HG02973 (cell line): ENCODE data around the gene NDUFAF7.
"Not testable (repeated sequence)": the region's sequence is repeated elsewhere in the genome, so short reads cannot be mapped to it uniquely, and the experiment has no call there.

Experiments used
- ATAC-seq: cut with Tn5 transposase; IDR thresholded peaks from one replicate; pipeline ENCODE4 v1.9.1; 2021; ENCODE audit warnings: moderate library complexity; ENCODE audit not compliant: unreplicated experiment

The NDUFAF7 gene, protein sequence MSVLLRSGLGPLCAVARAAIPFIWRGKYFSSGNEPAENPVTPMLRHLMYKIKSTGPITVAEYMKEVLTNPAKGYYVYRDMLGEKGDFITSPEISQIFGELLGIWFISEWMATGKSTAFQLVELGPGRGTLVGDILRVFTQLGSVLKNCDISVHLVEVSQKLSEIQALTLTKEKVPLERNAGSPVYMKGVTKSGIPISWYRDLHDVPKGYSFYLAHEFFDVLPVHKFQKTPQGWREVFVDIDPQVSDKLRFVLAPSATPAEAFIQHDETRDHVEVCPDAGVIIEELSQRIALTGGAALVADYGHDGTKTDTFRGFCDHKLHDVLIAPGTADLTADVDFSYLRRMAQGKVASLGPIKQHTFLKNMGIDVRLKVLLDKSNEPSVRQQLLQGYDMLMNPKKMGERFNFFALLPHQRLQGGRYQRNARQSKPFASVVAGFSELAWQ

DNA sequence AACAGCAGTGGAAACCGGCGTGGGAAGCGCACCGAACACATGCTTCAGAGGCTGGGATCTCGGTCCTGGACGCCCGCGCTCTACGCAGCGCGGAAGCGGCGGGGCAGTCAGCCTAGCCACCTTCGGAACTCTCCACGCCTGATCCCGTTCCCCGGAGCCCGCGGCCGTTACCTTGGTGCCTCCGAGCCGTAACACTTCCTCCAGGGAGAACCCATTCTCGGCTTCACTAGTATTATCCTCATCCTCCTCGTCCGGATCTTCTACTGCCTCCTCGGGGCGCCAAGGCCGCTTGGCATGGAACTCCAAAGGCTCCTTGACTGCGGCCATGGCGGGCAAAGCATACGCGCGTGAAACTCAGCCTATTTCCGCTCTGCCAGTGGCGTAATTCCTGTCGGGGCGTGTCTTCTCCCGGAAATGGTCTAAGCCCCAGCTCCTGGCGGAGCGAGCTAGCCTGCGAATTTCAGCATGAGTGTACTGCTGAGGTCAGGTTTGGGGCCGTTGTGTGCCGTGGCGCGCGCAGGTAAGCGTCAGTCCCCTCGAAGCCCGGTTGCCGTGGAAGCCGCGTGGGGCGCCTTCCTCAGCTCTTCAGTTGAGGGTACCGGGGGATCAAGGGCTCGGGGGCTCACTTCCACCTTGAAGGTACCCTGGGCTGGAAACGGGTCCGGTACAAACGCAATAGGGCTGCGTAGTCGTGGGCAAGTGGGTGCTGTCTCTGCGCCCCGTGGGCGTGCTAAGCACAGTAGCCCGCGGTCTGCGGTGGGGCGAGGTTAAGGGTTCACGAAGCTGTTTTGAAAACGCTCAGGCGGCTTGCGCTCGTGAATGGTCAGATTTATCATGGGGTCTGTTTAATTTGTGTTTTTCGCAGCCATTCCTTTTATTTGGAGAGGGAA is at the start of gene NDUFAF7, which contains the start of gene CEBPZ:
Gene NDUFAF7 (plus strand): TSS at position 418 of the 890 bp plus-strand sequence. CDS start 48 bp downstream, at position 466.
Gene CEBPZ (minus strand): TSS at position 356 of the 890 bp plus-strand sequence. CDS start 29 bp downstream, at position 327.
- ATAC-seq, result peak; percentile 90

DNA sequence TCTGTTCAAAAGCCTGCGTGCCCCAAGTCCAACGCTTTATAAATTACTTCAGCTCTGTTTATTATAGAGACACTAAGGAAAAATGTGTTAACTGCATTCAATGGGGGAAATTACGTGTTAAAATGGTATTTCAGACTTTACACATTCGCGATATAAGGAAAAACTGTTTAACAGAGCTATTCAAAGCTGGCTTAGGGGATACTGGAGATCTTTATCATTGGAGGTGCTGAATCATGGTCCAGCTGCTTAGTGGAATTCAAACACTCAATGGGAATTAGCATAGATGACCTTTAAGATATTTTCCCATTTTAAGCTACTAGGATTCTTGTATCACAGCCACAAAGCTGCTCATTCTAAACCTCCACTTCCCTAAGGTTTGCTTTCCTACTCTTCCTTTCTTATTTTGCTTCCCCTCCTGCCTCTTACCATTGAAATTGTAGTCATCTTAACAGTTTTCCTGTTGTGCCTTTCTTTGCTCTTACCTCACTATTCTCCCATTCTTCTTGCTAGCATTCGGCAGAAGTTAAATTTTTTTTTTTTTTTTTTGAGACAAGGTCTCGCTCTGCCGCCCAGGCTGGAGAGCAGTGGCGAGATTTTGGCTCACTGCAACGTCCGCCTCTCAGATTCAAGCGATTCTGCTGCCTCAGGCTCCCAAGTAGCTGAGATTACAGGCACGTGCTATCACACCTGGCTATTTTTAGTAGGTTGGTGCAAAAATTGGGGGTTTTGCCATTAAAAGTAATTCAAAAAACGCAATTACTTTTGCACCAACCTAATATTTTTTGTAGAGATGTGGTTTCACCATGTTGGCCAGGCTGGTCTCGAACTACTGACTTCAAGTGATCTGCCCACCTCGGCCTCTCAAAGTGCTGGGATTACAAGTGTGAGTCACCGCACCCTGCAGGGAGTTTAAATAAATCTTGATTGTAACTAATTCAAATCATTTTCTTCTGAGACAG is 49.5 kb upstream of the NDUFAF7 start:
- no peak for ATAC-seq

DNA sequence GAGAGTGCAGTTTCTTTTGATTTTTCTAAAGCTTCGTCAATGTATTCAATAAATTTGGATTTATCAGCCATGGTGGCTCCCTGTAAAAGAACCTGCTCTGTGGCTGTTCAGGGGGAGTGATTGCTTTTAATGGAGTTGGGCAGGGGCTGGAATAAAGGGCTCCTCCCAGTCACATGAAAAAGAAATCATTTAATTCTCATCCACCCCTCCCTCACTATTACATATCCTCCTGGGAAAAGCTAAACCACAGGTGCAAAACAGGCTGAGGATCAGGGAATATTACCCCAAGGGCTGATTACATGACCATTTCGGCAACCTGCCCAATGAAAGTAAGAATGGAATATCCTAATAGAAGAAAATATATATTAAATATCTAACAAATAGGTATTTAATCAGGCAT is 42.9 kb upstream of the NDUFAF7 start, which contains the start of gene SULT6B1:
Gene SULT6B1 (minus strand): TSS at position 101 of the 400 bp plus-strand sequence. CDS start 30 bp downstream, at position 71.
- ATAC-seq, result no peak

DNA sequence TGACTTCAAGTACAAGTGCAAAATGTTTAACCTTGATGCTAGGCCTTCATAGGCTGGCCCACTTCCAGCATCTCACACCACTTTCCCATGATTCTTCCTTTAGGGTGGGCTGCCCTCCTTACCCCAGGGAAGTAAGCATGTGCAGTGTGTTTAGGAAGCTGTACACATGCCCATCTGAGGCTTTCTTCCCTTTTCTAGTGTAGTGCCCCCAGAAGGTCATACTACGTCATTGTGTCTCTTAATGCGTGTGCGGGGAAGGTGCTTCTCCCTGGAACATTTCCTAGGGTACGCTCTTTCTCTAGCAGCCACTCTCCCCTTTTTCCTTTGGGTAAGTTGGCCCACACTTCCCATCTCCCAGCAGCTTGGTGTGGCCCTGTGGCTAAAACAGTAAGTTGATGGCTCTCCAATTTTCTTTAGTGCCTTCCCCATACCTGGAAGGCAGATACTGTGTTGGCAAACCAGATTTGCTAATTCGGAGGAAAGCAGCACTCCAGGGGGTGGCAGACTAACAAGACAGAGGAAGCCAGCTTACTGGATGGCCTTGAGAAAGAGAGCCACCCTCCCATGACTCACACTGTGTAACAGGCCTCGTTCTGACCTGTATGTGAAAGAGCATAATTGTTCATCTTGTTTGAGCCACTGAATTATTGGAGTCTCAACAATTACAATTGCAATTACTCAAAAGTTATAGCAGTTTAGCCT is 41.9 kb upstream of the NDUFAF7 start:
- no peak for ATAC-seq

DNA sequence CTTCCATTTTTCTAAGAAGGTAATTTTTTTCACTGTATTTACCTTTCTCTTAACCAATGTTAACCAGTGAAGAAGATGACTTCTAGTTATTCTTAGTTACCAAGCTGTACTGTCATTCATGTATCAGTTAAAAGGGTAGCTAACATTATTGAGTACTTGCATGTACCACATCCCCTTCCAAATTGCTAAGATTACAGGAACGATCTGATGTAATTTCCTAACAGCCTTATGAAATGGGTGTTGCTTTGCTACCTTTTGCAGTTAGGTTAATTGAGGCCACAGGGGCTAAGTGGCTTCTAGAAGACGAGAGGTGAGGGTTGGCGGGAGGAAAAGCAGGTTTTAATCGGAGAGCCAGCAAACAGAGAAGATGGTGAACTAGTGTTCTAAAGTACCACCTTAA is 41.2 kb upstream of the NDUFAF7 start:
- ATAC-seq, result no peak

DNA sequence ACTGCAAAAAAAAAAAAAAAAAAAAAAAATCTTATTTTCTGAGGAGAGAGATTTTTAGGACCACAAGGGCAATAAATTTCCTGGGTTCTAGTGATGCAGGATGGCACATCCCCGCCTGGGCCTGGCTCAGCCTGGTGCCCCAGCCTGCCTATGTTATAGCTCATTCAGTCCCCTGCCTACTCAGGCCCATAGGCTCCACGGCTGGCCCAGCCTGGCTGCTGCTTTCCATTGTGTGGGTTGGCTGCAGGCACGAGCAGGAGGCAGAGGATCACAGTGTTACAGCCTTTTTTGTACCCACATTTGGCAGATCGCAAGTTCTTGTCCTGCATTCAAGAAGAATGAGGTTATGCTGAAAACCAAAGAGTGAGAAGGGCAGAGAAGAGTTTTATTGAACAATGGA is 40.2 kb upstream of the NDUFAF7 start:
- no peak for ATAC-seq

DNA sequence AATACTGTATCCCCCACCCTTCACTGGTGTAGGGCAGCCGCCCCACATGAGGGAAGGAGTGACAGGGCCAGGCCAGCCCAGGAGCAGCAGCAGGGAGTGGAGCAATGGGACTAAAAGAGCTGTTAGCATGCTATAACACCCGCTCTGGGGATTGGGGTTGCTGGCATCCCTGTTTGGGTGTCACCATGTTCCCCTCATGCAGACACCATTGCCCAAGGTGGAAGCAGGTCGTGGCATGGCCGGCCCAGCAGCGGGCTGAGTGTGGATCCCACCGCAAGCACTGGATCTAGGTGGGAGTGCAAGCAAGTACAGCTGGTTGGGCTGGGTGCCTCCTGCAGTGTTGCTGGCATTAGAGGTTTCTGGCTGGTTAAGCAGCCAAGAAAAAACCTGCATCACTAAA is 39.7 kb upstream of the NDUFAF7 start:
- no peak for ATAC-seq

DNA sequence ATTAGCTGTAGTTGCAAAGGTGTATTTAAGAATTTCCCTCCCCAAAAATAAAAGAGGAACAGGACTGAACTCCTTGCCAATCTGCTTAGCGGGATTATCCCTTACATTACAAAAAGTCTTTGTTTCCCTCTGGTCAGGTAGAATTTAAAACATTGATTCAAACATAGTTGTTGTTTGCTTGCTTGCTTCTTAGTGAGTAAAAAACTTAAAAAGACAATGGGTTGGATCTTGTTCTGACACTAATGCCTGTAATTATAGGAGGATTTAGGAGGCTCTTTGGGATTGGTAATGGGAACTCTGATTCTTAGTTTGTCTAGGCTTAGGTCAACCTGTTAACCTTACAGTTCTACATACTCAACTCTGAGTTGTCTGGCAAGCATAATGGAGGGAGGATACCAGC is 38.9 kb upstream of the NDUFAF7 start:
- ATAC-seq, result no peak

DNA sequence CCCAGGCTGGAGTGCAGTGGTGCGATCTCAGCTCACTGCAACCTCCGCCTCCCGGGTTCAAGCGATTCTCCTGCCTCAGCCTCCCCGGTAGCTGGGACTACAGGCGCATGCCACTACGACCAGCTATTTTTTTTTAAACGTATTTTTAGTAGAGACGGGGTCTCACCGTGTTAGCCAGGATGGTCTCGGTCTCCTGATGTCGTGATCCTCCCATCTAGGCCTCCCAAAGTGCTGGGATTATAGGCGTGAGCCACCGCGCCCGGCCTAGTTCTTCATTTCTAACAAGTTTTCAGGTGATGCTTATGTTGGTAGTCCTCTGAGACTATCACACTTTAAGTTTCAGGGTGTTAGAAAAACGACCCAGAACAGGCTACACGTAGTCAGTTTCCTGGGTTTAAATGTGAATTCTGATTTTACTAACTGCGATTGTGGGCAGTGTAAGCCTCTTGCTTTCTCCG is 35.6 kb upstream of the NDUFAF7 start:
- not testable (repeated sequence) for ATAC-seq

DNA sequence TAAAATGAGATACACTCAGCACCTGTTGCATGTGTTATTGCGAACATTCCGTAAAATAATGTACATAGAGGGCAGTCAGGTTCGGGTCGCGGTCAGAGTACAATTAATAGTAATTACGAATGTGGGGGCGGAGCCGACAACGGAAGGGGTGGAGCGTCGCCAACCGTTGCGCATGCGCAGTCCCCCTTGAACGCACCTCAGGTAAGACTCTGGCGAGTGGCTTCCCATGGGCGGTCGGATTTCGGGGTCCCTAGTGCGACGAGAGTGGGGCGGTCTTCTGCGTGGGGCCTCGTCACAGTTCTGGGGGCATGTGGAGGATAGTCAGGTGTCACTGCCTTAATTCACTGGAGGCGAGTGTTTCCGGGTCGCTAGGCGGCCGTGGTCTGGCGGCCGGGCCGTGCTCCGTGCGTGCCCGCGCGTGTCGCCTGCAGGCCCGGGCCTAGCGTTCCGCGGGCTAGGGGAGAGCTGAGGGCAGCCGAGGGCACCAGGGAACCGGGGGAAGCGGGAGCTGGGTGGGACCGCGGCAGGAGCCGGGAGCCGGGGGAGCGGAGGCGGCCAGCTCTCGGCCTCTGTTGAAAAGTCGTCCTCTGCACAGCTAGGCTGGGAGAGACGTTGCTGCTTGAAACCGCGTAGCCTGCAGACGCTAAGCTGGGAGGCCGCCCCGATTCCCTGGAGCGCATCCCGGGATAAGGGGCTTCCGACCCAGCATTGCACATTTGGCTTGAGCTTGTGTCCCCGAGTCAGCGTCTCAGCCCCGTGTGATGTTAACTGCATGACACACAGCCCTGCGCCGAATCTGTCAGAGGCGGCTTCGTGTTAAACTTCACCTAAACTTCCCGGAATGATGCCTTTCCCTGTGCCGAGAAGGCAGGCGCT is 34.9 kb upstream of the NDUFAF7 start, which contains the start of gene CEBPZOS:
Gene CEBPZOS (plus strand): TSS at position 177 of the 876 bp plus-strand sequence. CDS start 3,209 bp downstream, outside the sequence.
- ATAC-seq, result peak; percentile 72

DNA sequence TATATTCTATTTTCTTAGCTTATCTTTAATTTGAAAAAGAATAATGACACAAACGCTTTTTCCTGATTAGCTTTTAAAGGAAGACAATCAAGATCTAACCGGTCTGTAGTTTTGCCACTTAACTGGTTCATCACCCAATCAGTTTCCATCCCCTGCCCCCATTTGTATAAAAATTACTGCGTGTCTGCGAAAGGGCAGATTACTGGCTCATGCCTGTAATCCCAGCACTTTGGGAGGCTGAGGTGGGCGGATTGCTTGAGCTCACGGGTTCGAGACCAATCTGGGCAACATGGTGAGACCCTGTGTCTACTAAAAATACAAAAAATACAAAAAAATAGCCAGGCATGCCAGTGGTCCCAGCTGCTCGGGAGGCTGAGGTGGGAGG is 32.8 kb upstream of the NDUFAF7 start:
- no peak for ATAC-seq

DNA sequence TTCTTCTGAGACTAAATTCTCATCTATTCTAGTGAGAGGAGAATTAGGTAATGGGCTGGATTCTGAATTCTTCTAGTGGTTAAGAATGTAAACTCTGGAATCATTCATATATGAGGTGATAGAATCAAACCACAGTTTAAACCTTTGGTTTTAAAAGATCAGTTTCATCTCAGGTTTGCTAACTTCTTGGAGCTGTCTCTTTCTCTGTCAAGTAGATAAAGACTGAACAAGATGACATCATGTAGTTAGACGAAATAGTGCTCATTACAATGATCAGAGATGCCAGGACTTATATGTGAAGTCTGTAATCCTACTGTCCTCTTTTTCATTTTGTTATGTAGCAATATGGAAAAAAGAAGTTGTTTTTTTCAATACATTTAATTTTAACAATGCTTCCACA is 30.2 kb upstream of the NDUFAF7 start:
- no peak for ATAC-seq

DNA sequence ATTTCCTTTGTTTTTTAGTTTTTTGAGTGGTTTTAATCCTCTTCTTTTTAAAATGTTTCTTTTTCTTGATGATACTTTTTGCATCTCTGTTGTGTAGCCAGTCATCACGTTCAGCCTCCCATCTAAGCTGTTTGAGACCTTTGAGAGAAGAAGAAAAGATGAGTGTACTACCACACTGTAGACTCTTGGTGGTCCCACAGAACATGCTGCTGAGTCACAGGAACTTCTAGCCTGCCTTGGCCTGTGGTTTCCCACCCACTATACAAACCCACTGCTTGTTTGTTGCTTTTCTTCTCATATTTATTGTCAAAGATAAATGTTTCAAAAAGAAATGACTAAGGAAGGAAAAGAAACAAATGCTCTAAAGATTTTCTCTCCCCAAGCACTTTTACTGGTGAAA is 29.7 kb upstream of the NDUFAF7 start:
- no peak for ATAC-seq

DNA sequence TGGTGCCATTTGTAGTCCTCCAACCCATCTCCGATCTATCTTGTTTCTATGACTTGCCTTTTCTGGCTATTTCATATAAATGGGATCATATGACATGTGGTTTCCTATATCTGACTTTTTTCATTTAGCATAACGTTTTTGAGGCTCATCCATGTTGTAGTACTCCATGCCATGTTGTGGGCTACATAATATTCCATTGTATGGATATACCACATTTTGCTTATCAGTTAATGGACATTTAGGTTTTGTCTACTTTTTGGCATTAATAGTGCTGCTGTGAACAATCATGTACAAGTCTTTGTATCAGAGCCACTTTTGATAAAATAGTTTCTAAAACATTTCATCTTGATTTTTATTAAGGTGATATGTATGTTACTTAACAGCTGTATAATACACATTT is 27.8 kb upstream of the NDUFAF7 start:
- no peak for ATAC-seq

DNA sequence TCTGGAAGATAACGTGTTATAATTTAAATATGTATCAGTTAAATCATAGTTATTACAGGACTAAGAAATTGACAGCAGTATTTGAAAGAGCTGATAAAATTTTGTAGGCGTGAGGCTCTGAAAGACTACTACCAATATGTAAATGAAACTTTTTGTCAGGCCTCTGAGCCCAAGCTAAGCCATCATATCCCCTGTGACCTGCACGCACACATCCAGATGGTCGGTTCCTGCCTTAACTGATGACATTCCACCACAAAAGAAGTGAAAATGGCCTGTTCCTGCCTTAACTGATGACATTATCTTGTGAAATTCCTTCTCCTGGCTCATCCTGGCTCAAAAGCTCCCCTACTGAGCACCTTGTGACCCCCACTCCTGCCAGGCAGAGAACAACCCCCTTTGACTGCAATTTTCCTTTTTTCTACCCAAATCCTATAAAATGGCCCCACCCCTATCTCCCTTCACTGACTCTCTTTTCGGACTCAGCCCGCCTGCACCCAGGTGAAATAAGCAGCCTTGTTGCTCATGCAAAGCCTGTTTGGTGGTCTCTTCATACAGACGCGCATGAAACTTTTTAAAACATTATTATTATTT is 26.3 kb upstream of the NDUFAF7 start:
- not testable (repeated sequence) for ATAC-seq

DNA sequence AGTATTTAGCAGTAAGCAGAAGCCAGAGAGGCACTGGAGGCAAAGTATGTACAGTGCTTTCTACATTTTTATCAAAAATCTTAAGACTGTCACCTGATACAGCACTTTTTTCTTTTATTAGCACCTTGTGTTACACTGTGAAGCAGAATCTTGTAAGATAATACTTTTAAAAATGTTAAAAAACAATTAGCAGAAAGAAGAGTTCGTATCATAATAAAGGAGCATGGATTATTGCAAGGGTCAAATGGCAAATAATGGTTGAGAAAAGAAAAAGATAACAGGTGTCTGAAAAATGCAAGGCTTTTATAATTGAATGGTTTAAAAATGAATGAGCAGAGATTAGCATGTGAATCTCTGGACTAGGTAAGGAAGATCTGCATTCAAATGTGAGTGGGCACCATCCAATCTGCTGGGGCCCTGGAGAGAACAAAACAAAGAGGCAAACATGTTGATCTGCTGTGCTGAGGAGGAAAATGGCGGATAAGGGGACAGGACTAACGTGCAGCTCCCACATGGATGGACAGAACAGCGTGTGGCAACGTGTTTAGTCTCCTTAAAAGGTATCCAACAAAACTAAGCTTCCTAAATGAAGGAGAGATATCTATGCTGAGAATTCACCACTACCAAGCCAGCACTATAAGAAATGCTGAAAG is 25.6 kb upstream of the NDUFAF7 start:
- no peak for ATAC-seq

DNA sequence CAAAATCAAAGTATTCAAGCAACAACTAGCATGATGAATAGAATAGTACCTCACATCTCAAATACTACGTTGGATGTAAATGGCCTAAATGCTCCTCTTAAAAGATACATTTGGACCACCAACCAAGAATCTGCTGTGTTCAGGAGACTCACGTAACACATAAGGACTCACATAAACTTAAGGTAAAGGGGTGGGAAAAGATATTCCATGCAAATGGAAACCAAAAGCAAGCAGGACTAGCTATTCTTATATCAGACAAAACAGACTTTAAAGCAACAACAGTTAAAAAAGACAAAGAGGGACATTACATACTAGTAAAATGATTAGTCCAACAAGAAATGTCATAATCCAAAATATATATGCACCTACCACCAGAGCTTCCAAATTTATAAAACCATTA is 24.7 kb upstream of the NDUFAF7 start:
- not testable (repeated sequence) for ATAC-seq

DNA sequence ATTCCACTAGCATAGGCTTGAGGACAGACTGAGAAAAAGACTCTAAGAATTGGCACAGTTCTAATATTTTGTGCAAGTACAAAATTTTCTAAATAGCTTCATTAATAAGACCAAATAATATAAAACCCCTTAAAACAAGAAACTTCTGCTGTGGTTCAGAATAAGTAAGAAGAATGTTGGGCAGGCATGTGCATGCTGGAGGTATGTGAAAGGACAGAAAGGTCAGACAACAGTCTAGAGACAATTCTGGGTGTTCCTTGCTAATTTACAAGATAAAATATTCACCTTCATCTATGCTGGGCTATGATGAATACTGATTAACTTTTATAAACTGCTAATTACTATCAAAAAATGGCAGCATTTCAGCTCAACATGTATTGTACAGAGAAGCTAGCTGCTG is 20.2 kb upstream of the NDUFAF7 start:
- ATAC-seq, result no peak
